ENCODE measurements around the gene KIF2B. TPM values are rescaled to one million over a fixed set of nuclear protein-coding genes. Genes with fewer than 3 reads are reported as not detected.
"Not testable (repeated sequence)": the region's sequence is repeated elsewhere in the genome, so short reads cannot be mapped to it uniquely, and the experiment has no call there.

KIF2B gene
- total RNA-seq, 2 experiments from 2014 or later = not detected

DNA sequence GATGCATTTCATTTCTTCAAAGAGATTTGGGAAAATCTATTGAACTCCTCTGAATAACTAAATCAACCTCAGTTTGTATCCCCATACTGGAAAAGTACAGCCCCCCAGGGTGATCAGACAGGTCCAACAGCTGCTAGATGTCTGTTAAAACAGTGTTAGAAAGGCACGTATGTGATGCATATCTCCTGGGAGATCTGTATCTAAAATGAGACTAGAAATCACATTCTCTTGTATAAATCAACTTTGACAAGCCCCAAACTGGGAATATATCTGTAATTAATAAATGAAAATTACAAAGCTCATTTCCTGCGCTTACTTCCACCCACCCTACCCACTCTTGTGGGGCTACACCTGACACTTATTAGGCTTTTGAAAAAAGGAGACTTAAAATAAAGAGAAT, 3.8 kb upstream of the KIF2B start:
- no peaks in the 10 kb centered on the region for H3K4me1 ChIP-seq (ENCODE audit: insufficient read depth, low read length)
- intact Hi-C loops (cut with DNase I, micrococcal nuclease) = no loop called here
- no peaks in the 10 kb centered on the region for H3K36me3 Mint-ChIP-seq (ENCODE audit: low read depth)
- POLR2A ChIA-PET = no interaction called here
- CTCF ChIA-PET = no interaction called here
- H3K36me3 ChIP-seq (ENCODE audit: insufficient read depth, low read length) = no peaks in the 10 kb centered on the region
- no peak for ATAC-seq (ENCODE audit: poor library complexity)
- no peak overlapping the region for H3K4me3 Mint-ChIP-seq
- H3K27me3 ChIP-seq (ENCODE audit: control insufficient read depth in 1 of 2, insufficient read depth in 2 of 2, low read length in 2 of 2) = no peaks in the 10 kb centered on the region
- H3K27ac Mint-ChIP-seq = no peak overlapping the region
- no peak for DNase-seq
- H3K9me3 ChIP-seq (ENCODE audit: control insufficient read depth in 1 of 2, insufficient read depth in 1 of 2, low read length in 2 of 2) = peaks cover 0 to 14% of the 10 kb centered on the region in 2 experiments
- no peaks in the 10 kb centered on the region for H3K4me1 Mint-ChIP-seq (ENCODE audit: low read depth)
- H3K27me3 Mint-ChIP-seq = no peaks in the 10 kb centered on the region
- no peak overlapping the region for H3K4me3 ChIP-seq (ENCODE audit: low read length)
- H3K9me3 Mint-ChIP-seq = peaks cover 8% of the 10 kb centered on the region
- TF ChIP-seq, protein P1, sequence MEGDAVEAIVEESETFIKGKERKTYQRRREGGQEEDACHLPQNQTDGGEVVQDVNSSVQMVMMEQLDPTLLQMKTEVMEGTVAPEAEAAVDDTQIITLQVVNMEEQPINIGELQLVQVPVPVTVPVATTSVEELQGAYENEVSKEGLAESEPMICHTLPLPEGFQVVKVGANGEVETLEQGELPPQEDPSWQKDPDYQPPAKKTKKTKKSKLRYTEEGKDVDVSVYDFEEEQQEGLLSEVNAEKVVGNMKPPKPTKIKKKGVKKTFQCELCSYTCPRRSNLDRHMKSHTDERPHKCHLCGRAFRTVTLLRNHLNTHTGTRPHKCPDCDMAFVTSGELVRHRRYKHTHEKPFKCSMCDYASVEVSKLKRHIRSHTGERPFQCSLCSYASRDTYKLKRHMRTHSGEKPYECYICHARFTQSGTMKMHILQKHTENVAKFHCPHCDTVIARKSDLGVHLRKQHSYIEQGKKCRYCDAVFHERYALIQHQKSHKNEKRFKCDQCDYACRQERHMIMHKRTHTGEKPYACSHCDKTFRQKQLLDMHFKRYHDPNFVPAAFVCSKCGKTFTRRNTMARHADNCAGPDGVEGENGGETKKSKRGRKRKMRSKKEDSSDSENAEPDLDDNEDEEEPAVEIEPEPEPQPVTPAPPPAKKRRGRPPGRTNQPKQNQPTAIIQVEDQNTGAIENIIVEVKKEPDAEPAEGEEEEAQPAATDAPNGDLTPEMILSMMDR (IDR thresholded peaks at IDR 0.05) = no peak
- no peak overlapping the region for H3K27ac ChIP-seq (ENCODE audit: low read depth in 1 of 2, low read length in 2 of 2)

DNA sequence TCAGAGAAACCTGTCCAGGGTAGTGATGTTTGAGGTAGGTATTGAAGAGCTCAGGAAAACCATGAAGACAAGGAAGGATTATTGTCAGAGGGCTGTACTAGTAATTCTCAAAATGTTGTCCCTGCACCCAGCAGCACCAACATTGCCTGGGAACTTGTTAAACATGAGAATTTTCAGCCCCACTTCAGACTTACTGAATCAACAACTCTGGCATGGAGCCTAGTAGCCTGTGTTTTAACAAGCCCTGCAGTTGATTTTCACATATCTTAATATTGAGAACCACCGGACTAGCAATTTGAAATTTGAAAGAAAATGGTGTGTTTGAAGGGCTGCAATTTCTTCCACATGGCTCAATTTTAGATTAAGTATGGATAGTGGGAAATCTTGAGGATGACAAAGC, 2.8 kb upstream of the KIF2B start:
- H3K4me3 Mint-ChIP-seq = no peak overlapping the region
- POLR2A ChIA-PET = no interaction called here
- H3K27ac Mint-ChIP-seq = no peak overlapping the region

DNA sequence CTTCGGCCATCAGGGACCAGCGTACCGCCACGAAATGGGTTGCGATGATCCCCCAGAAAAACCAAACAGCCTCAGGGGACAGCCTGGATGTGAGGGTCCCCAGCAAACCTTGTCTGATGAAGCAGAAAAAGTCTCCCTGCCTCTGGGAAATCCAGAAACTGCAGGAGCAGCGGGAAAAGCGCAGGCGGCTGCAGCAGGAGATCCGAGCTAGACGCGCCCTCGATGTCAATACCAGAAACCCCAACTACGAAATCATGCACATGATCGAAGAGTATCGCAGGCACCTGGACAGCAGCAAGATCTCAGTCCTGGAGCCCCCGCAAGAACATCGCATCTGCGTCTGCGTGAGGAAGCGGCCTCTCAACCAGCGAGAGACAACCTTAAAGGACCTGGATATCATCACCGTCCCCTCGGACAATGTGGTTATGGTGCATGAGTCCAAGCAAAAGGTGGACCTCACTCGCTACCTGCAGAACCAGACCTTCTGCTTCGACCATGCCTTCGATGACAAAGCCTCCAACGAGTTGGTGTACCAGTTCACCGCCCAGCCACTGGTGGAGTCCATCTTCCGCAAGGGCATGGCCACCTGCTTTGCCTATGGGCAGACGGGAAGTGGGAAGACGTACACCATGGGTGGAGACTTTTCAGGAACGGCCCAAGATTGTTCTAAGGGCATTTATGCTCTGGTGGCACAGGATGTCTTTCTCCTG, 769 bp downstream of the KIF2B start:
- intact Hi-C loops (cut with DNase I, micrococcal nuclease) = no loop called here

More for the DNA sequence above, 2.8 kb upstream of the KIF2B start:
- Histone ChIP-seq H3K4me1 (ENCODE audit: insufficient read depth, low read length) (no peaks in the 10 kb centered on the region), H3K36me3 (ENCODE audit: insufficient read depth, low read length) (no peaks in the 10 kb centered on the region), H3K9me3 (ENCODE audit: control insufficient read depth in 1 of 2, insufficient read depth in 1 of 2, low read length in 2 of 2) (peaks cover 0 to 14% of the 10 kb centered on the region in 2 experiments), H3K27me3 (ENCODE audit: control insufficient read depth in 1 of 2, insufficient read depth in 2 of 2, low read length in 2 of 2) (no peaks in the 10 kb centered on the region), H3K27ac (ENCODE audit: low read depth in 1 of 2, low read length in 2 of 2) (no peak overlapping the region), H3K4me3 (ENCODE audit: low read length) (no peak overlapping the region)
- CTCF ChIA-PET = no interaction called here
- ATAC-seq (ENCODE audit: poor library complexity) (no peak), DNase-seq (no peak)
- intact Hi-C loops (cut with DNase I, micrococcal nuclease) = no loop called here
- TF ChIP-seq, protein P1 (IDR thresholded peaks at IDR 0.05) = no peak
- no peaks in the 10 kb centered on the region for H3K4me1 Mint-ChIP-seq (ENCODE audit: low read depth)
- no peaks in the 10 kb centered on the region for H3K36me3 Mint-ChIP-seq (ENCODE audit: low read depth)
- H3K9me3 Mint-ChIP-seq = peaks cover 9% of the 10 kb centered on the region
- no peaks in the 10 kb centered on the region for H3K27me3 Mint-ChIP-seq

DNA sequence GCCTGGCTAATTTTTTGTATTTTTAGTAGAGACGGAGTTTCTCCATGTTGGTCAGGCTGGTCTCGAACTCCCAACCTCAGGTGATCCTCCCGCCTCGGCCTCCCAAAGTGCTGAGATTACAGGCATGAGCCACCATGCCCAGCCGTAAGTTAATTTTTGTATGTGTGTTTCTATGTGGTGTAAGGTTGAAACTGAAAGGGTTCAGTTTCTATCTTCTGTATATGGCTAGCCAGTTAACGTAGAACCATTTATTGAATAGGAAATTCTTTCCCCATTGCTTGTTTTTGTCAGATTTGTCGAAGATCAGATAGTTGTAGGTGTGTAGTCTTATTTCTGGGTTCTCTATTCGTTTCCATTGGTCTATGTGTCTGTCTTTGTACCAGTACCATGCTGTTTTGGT, 12.0 kb downstream of the KIF2B start:
- DNase-seq; CTCF ChIA-PET; H3K27me3 ChIP-seq (ENCODE audit: control insufficient read depth in 1 of 2, insufficient read depth in 2 of 2, low read length in 2 of 2); H3K36me3 Mint-ChIP-seq (ENCODE audit: low read depth); H3K27ac Mint-ChIP-seq; H3K4me1 Mint-ChIP-seq (ENCODE audit: low read depth); H3K4me3 ChIP-seq (ENCODE audit: low read length); ATAC-seq (ENCODE audit: poor library complexity); H3K36me3 ChIP-seq (ENCODE audit: insufficient read depth, low read length); H3K27ac ChIP-seq (ENCODE audit: low read depth in 1 of 2, low read length in 2 of 2); H3K9me3 ChIP-seq (ENCODE audit: control insufficient read depth in 1 of 2, insufficient read depth in 1 of 2, low read length in 2 of 2); H3K4me3 Mint-ChIP-seq; POLR2A ChIA-PET; H3K27me3 Mint-ChIP-seq; H3K4me1 ChIP-seq (ENCODE audit: insufficient read depth, low read length): not testable (repeated sequence)
- peaks cover 14% of the 10 kb centered on the region for H3K9me3 Mint-ChIP-seq
- intact Hi-C loops (cut with DNase I, micrococcal nuclease) = loop anchor here in 1 of 2 experiments (5.0 kb wide), 1 partner anchor 78 kb away; no protein-coding TSS in a partner anchor

More for the DNA sequence above, 769 bp downstream of the KIF2B start:
- H3K27me3 ChIP-seq (ENCODE audit: control insufficient read depth in 1 of 2, insufficient read depth in 2 of 2, low read length in 2 of 2) = no peaks in the 10 kb centered on the region
- Mint-ChIP-seq H3K4me3 (no peak overlapping the region), H3K27me3 (no peaks in the 10 kb centered on the region), H3K9me3 (peaks cover 9% of the 10 kb centered on the region), H3K27ac (no peak overlapping the region), H3K4me1 (ENCODE audit: low read depth) (no peaks in the 10 kb centered on the region), H3K36me3 (ENCODE audit: low read depth) (no peaks in the 10 kb centered on the region)
- no peaks in the 10 kb centered on the region for H3K4me1 ChIP-seq (ENCODE audit: insufficient read depth, low read length)
- no peaks in the 10 kb centered on the region for H3K36me3 ChIP-seq (ENCODE audit: insufficient read depth, low read length)
- ATAC-seq (ENCODE audit: poor library complexity) = no peak
- H3K4me3 ChIP-seq (ENCODE audit: low read length) = no peak overlapping the region
- DNase-seq = peak in 1 of 14 experiments; percentile 2
- TF ChIP-seq, protein P1 (IDR thresholded peaks at IDR 0.05) = no peak
- peaks cover 0 to 14% of the 10 kb centered on the region in 2 experiments for H3K9me3 ChIP-seq (ENCODE audit: control insufficient read depth in 1 of 2, insufficient read depth in 1 of 2, low read length in 2 of 2)
- ChIA-PET POLR2A (no interaction called here), CTCF (no interaction called here)
- no peak overlapping the region for H3K27ac ChIP-seq (ENCODE audit: low read depth in 1 of 2, low read length in 2 of 2)
